Measurements from ENCODE around the gene OR8A1.
"Not testable (repeated sequence)": the region's sequence is repeated elsewhere in the genome, so short reads cannot be mapped to it uniquely, and the experiment has no call there.

Gene OR8A1

GRCh38 chr11:124597626-124598025 lies 27.8 kb downstream of the OR8A1 start:
- no peak for DNase-seq

DNA sequence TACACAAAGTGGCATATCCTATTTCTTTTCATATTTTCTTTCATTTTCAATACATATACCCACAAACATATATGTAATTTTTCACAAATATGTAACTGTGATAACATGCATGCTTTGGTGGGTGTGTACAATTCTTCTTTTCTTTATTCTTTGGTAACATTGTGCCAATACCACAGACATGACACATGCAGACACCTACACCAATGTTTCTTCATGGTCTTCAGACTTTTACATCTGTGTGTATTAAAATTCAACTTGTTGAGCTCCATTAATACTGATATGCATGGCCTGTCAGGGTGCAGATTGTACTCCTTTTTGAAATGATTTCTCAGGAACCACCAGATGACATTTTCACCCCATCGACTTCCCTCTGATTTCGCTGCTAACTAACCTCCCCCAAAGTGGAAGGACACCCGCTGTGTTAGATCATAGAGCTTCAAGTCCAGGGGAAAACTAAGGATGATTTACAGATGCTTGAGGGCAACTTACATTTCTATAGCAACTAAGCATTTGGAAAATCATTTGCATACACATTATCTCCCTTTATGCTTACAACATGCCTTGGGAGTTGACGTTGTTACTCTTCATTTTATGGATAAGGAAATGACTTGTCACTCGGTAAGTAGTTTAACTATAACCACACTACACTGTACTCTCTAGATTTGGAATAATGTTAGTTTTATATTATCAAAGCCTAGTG lies 31.0 kb downstream of the OR8A1 start:
- DNase-seq, result no peak

- DNase-seq, result no peak
Measured at GRCh38 chr11:124602193-124602592, 32.4 kb downstream of the OR8A1 start.

GRCh38 chr11:124602723-124603122 lies 32.9 kb downstream of the OR8A1 start:
- not testable (repeated sequence) for DNase-seq

DNA sequence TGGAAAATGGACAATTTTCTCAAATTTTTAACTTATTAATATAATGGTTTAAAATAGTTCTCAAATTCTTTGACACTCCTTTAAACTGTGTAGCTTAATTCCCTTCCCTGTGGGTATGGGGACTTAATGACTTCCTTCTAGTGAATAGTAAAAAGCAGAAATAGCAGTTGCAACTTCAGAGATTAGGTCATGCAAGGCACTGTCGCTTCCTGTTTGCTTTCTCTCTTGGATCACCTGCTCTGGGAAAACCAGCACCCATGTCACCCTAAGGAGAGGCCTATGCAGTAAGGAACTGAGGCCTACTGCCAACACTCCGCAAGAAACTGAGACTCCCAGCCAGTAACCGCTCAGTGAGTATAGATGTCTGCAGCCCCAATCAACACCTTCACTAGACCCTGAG lies 35.9 kb downstream of the OR8A1 start:
- DNase-seq, result no peak

DNA sequence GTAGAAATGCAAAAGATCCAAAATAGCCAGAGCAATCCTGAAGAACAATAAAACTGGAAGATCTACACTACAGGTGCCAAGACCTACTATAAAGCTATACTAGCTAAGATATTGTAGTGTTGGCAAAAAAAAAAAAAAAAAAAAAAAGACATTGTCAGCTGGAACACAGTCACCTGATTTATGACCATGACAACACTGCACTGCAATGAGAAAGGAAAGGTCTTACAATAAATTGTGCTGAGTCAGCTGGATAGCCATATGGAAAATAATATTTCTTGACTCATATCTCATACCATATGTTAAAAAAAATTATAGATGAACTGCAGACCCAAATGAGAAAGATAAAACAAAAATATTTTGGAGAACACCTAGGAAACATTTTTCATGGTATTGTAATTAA lies 38.4 kb downstream of the OR8A1 start:
- DNase-seq, result no peak

DNA sequence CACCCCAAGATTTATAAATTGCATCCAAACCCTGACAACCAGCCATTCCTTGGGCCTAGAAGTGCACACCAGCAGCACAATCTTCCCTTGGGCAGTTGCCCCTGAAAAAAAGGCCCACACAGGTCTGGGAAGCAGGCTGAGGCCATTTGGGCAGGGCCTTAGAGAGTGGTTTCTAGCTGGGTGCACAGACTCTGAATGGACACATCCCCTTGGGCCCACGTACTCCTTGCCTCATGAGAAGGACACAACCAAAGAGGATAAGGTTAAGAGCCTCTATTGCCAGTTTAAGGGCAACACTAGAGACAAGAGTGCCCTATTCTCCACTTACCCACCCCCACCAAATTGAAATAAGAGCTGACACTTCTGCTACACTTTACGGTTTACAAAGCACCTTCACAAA lies 40.5 kb downstream of the OR8A1 start:
- DNase-seq, result no peak

GRCh38 chr11:124611064-124611463 lies 41.3 kb downstream of the OR8A1 start, which contains the start of gene PANX3:
PANX3 (plus strand) TSS chr11:124611428; CDS start chr11:124611557, 129 bp downstream.
- no peak for DNase-seq

GRCh38 chr11:124612045-124612444 lies 42.2 kb downstream of the OR8A1 start:
- no peak for DNase-seq

GRCh38 chr11:124612567-124613246 lies 42.9 kb downstream of the OR8A1 start:
- DNase-seq, result no peak

DNA sequence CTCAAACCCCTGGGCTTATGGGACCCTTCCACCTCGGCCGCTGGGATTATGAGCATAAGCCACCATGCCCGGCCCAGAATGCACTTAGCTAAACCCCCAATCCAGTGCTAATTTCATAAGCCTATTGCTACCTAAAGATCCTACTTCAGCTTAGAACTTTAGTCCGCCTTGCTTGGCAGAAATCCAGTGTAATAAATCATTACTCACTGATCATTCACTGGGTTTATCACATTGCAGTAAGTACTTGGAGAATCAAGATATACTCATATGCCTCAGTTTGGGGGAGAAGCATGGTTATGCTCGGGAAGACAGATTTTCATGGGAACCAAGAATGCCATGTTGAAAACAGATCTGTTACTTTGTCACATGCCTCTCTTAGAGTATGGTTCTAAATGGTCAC lies 49.1 kb downstream of the OR8A1 start:
- DNase-seq, result no peak
